Endothelial cell of hepatic sinusoid (primary cell): Measurements from ENCODE around the gene AKR1C2.
"Not testable (repeated sequence)": the region's sequence is repeated elsewhere in the genome, so short reads cannot be mapped to it uniquely, and the experiment has no call there.

ENCODE experiments used
- in situ Hi-C: cut with HindIII; loops from 2 replicates; pipeline ENCODE4 v1.10.0; 2017; ENCODE audit warnings: low sequenced_read_pairs

The AKR1C2 gene

DNA sequence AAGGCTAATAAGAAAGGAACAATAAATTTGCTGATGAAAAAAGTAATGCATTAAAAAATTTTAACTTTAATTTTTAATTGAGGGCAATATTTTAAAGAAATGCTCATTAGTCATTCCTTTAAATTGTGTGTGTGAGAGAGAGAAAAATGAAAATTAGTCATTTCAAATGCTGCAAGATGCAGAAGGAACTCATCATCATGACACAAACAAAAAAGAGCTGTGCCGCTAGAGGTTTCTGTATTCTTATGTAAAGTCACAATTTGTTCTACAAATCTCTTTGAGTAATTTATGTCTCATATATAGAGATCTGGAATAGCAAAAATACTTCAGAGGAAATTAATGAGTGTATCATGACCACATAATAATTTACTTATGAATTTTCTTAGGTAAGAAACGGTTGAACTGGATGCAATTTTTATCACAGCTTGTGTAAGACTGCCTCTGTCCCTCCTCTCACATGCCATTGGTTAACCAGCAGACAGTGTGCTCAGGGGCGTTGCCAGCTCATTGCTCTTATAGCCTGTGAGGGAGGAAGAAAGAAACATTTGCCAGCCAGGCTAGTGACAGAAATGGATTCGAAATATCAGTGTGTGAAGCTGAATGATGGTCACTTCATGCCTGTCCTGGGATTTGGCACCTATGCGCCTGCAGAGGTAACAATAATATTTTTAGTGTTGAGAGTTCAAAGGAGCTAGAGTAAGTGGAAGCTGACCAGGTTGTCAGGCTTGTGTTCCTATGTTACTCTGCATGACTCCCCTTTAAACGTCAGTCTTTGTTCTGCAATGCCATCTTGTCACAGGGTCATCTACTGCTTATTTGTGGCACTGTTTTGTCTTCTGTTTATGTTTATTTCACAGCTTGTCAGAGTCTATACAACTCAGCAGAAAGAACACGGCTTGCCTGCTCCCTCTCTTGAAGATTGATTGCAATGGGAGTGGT is 40.5 kb downstream of the AKR1C2 start, which contains the start of gene AKR1C1:
Gene AKR1C1, plus strand, starts transcription at position 540 of the 939 bp plus-strand sequence. Its CDS starts 30 bp downstream, at position 570.
- in situ Hi-C loops: not testable (repeated sequence)

DNA sequence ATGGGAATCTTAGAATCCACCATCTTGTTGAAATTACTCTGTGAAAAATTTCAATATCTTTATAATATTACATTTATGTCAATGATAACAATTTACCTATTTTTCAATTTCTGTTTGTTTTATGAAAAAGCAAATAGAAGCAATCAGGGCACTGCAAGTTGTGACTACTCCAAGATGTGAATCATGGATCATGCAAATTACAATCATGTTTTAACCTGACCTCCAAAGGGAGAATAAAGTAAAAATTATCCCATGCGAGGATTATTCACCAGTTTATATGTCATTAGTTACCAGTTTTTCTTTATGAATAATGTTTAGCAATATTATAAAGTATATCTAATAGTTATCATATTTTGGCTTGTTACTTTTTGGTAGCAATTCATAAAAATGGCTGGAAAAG is 41.3 kb downstream of the AKR1C2 start:
- in situ Hi-C loops: not testable (repeated sequence)

DNA sequence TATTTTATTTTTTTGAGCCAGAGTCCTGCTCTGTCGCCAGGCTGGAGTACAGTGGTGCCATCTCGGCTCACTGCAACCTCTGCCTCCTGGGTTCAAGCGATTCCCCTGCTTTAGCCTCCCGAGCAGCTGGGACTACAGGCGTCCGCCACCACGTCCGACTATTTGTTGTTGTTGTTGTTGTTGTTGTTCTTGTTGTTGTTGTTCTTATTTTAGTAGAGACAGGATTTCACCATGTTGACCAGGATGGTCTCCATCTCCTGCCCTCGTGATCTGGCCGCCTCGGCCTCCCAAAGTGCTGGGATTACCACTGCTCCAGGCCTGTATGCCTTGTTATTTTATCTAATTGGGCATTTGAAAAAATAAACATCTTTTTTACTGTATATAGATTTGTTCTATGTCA is 42.1 kb downstream of the AKR1C2 start:
- in situ Hi-C loops: not testable (repeated sequence)

DNA sequence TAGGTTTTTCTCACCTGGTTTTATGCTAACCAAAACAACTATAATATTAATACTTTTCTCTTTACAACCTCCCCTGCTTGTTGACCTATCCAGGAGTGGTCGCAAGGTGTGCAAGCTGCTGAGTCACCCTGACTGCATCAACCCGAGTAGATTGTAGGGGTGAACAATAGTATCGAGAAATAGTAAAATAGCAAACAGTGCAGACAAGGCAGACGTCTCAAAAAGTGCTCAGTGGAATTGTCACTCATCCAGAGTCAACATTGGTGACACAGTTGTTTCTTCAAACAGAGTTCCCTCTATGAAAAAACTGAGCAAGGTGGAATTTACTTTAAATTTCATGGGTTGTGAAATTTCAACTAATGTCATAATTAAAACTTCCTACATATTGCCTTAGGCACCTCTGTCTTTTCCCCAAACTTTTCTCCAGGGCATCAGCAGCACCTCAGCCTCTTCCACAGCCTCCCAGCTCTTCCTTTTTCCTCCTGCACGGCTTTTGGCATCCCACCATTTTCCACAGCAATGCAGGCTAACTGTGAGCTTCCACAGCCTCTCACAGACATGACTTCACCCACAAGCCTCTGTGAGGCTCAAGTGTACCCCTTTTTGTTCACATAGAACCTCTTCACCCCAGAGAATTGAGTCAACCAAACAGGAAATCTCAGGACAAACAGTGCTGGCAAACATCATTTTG is 46.6 kb downstream of the AKR1C2 start:
- in situ Hi-C loops: loop anchor here (5.0 kb wide), 1 partner anchor 50 kb away; no protein-coding TSS in a partner anchor

DNA sequence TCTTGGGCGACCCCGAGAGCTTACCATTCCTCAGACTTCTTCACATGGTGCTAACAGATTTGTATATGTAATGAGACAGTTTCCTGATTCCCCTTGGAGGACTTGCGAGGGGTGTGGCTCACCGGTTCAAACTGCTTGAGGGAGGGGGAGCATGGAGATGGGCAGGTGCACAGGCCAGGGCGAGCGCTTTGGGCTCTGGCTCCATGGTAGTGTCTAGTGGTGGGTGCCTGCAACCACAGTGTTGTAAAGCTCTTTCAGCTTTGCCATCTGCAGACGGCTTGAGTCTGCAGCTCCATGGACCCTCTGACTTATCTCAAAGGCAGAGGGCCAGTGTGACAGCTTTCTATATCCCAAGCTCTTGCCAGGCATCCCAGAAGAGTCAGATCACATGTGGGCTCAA is 47.6 kb downstream of the AKR1C2 start:
- in situ Hi-C loops: loop anchor here (5.0 kb wide), 1 partner anchor 51 kb away; no protein-coding TSS in a partner anchor

DNA sequence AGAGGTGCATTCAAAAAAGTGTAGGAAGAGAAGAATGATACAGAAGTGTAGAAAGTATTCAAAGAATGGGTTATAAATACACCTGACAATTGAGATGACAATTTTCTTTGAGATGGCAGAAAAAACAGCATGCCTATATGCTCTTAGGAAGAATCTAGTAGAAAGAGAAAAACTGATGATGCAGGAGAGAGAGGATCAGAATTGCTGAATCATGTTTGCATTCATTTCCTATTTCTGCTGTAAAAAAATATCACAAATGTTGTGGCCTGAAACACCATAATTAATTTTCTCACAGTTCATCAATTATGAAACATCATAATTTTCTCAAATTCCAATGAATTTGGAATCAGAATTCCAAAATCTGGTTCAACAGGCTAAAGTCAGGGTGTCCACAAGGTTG is 50.3 kb downstream of the AKR1C2 start:
- in situ Hi-C loops: no loop called here

DNA sequence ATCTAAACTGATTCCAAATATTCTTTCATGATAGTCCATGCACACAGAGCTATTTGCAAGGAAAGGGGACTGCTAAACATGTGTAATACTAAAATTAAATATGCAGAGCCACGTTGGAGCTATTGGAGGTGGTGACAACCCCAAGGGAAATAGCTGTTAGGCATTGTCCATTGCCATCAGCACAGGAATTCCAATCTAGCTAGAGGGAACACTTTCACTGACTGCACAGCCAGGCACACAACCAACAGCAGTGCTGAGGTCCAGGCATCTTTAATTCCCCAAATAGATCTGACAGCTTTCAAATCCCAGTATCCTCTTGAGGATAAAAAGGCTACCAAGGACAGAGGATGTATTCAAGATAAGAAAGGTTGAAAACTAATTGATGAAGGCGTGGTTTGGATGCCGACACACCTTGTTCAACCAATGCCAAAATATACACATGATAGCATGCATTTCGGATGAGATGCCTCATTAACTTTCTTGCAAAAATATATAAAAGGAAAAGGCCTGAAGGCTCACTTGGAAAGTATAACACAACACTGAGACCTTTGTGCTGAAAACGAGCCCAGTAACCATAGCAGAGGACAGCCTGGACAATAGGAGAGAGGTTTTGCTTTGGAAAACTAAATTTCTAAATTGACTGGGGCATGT is 52.0 kb downstream of the AKR1C2 start:
- in situ Hi-C loops: not testable (repeated sequence)

DNA sequence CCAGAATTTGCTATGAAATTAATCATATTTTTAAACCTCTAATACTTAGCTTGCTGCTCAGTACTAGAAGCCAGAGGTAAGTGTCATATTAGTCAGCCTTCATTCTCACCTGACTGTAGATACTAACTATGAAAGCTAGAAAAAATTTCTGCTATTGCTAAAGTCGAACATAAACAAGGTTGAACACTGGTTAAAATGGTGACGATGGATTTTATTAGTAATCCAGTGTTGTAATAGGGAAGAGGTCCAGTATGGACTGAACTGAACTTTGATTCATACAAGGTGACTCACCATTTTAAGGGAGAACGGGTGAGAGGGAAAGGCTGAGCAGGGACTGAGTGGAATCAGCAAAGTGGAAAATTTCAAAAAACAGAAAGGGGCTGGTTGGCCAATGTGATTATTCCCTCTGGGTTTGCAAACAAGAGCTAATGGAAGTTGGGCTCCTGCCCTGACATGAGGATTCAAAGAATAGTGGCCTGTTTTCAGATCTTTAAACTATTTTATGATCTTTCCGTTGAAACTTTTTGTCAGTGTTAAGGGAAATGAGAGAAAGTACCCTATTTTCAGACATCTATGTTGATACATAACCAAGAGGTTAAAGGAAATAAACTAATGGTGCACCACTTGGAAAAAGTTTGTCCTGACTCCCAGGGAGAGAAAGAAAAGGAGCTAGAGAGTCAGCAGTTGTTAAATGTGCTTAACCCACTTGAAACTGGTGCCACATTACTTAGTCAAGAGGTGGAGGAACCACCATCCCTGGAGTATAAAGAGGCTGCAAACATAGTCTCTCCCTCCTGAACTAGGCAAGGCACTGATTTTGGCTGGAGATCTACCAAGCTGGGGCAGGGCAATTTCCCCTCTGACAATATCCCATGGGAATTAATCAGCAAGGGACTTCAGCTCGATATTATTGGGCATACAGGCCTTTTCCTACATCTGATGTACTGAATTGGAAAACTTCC is 55.7 kb downstream of the AKR1C2 start:
- in situ Hi-C loops: no loop called here

DNA sequence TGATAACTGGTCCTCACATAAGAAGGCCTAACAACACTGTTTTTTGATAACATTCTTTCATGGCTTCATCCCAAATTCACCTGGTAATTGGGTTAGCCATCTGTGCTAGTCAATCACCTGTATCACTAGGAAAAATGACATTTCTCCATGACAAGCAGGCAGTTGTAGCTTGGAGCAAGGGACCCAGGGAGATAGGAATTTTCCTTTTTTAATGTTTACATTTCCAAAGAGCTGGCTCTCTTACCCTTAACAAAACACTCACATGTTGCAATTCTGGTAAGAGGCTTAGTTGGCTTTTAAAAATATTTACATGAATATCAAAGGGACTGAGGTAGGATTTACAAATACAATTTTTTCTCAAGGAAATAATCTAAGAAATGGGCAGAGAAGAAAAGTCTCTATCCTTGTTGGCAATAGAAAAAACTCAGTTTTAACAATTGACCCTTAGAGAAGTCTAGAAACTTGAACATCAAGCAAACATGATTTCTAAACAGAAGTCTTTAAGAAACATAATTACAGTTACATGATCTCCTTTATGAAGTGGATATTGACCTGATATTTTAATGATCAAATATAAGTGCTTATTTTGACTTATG is 56.5 kb downstream of the AKR1C2 start:
- in situ Hi-C loops: no loop called here

DNA sequence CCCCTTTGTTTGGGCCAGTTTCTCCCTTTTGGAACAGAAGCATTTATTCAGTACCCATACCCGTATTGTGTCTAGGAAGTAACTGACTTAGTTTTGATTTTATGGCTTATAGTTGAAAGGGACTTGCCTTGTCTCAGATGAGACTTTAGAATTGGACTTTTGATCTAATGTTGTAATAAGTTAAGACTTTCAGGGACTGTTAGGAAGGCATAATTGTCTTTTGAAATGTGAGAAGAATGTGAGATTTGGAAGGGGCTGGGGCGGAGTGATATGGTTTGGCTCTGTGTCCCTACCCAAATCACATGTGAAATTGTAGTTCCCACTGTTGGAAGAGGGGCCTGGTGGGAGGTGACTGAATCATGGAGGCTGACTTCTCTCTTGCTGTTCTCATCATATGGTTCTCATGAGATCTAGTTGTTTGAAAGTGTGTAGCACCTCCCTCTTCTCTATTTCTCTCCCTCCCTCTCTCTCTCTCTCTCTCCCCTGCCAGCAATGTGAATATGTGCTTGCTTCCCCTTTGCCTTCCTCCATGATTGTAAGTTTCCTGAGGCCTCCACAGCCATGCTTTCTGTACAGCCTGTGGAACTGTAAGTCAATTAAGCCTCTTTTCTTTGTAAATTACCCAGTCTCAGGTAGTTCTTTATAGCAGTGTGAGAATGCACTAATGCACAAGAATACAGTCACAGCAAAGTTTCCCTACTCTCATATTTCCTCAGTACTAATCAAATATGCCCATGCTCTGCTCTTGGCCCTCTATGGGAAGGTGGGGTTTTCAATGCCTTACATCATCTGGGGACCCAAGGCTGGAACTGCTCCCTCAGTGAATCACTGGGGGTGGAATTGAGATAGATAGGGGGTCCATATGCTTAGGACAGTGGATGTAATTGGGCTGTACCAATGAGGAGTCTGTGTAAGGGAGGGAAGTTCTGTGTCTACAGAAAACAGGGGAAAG is 57.6 kb downstream of the AKR1C2 start:
- in situ Hi-C loops: no loop called here

DNA sequence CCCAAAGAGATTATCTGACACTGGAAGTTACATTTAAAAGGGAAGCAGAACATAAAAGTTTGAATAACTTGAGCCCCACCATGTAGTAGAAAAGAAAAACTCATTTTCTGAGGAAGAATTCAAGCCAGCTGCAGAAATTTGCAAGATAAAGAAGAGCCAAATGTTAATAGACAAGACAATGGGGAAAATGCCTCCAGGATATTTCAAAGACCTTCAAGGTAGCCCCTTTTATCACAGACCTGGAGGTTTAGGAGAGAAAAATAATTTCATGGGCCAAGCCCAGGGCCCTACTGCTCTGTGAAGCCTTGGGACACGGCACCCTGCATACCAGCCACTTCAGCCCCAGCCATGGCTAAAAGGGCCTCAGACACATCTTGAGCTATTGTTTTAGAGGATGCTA is 58.8 kb downstream of the AKR1C2 start:
- in situ Hi-C loops: no loop called here

DNA sequence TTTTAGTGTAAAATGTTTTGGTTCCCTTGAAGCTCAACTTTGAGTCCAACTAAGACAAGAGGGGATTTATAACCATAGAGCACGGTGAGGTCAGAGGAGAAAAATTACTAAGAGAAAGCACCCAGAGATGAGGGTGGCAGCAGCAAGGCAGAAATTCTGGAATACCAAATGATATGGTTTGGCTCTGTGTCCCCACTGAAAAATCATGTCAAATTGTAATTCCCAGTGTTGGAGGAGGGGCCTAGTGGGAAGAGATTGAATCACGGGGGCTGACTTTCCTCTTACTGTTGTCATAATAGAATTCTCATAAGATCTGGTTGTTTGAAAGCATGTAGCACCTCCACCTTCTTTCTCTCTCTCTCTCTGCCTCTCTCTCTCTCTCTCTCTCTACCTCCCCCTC is 59.8 kb downstream of the AKR1C2 start:
- in situ Hi-C loops: no loop called here

DNA sequence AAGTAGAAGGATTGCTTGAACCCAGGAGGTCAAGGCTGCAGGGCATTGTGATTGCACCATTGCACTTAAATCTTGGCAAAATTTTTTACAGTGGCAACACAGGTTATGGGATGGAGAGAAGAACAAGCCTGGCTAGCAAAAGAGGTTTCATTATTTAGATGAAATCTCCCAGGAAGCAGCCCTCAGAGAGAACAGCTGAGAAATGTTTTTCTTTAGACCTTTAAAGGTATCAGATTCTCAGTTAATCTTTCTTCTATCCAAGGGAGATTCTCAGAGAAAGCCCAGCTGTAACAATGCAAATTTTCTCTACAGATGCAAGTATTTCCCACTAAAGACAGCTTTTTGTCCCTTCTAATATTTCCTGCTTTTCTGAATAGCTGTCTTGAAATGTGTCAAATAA is 60.2 kb downstream of the AKR1C2 start:
- in situ Hi-C loops: not testable (repeated sequence)

DNA sequence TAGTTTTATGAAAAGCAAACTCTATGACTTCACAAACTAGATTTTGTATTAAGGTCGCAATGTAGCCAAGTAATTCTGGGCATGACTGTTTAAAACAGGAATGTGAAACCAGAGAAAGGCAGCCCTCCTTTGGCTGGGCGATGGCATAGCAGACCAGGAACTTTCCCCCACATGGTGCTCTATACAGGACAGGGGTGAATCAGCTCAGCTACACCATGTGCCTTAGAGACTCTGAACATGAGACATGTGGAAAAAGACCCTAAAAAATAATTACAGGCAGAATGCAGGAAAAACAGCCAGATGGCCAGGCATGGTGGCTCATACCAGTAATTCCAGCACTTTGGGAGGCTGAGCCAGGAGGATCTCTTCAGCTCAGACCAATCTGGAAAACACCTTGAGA is 60.7 kb downstream of the AKR1C2 start:
- in situ Hi-C loops: not testable (repeated sequence)

DNA sequence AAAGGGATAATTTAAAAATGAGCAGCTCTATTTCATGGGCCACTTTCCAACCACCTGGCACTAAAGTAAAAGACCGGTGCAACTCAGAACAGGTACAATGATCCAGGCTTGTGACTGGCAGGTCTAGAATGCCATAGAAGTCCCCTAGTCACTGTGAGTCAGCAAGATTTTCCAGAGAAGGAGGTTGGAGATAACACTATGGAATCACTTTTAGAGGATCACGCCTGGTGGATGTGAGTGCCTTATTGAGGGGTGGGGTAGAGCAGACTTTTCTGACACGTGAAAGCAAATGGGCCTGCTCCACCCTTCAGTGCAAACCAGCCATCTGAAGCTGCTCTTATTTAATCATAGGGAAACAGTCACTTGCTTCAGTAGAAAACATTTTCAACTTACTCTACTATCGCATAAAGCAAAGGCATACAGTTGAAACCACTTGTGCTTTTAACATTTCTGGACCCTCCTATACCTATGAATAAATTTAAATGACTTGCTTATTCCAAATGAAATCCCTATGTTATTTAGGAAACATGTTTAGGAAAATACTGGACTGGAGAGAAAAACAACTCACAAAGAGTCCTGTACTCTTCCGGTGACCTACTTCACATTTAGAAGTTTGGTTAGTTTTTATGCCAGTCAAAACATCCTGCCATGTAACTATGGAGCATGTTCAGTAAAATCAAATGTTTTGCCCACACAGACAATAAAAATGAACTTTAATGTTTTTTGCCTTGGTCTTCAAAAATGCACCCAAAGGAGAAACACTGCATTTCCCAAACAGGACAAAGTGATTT is 61.9 kb downstream of the AKR1C2 start:
- in situ Hi-C loops: no loop called here

DNA sequence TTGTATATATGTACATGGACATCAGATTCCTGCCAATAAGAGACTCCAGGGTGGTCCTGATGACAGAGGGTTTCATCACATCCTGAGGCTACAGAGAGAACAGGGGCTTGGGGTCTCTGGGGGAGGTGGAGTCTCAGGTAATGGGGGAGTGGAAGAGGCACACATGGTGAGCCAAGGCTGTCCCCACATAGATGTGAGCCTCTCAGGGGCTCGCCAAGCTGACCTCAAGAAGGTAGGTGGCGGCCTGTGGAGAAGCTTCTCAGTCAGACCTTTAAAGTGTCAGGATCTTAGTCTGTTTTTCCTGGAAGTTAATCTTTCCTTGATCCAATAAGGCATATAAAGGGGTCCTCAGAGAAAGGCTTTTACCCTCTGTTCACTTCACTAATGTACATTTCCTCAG is 62.7 kb downstream of the AKR1C2 start:
- in situ Hi-C loops: not testable (repeated sequence)

DNA sequence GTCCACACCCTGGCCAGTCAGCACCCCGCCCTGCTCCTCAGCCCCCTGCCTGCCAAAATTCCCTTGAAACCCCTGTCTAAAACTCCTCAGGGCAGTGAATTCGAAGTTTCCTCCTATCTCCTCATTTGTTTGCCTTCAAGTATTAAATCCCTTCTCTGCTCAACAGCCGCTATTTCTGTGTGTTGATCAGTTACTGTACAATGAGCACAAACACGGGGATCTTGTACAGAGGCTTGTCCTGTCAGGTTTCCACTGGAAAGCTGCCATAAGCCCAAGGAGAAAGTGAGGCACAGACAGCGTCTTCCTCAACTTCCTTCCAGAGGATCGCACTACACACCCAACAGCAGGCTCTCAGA is 63.6 kb downstream of the AKR1C2 start:
- in situ Hi-C loops: not testable (repeated sequence)
